K562 (cell line): Measurements from ENCODE around the gene HSD3B7. TPM values are rescaled to one million over a fixed set of nuclear protein-coding genes. Genes with fewer than 3 reads are reported as not detected.

Experiments
- ATAC-seq: fragments of 200-7000 bp; cut with Tn5 transposase; 3 replicates; pipeline ENCODE4 v1.9.1; 2020; ENCODE audit warnings: moderate library complexity
- BruUV-seq: library from RNA; stranded (reverse); fragments of 400-500 nt; replicated peaks from 2 replicates; lab custom pipeline; 2021; lab: Mats Ljungman, UMichigan
- CTCF ChIA-PET: fragments of 300-600 bp; formaldehyde crosslinking; extraction: SDS; loops from one replicate; lab custom pipeline; 2021; ENCODE audit warnings: low intra/inter-chr PET ratio; lab: Yijun Ruan, JAX
- POLR2A ChIA-PET: fragments of 300-600, 350-650 bp; sonication (Branson Sonifier 250); formaldehyde crosslinking; extraction: SDS; loops from one replicate; lab custom pipeline; 2021; ENCODE audit warnings: antibody characterized with exemption, inconsistent platforms; lab: Yijun Ruan, JAX
- DNase-seq, 4 experiments: peaks; one replicate each; pipeline versions ENCODE4 v3.0.0 to v3.0.0-alpha.2; 2011 to 2018; ENCODE audit warnings: low spot score in 3 of 4, mixed read lengths in 3 of 4; ENCODE audit errors: extremely low read depth in 1 of 4
- FAIRE-seq: peaks from 2 replicates; lab custom pipeline; 2011; peaks lifted over from hg19 to GRCh38; lab: Jason Lieb, UNC
- H2AFZ ChIP-seq: 2 replicates; pipeline ENCODE4 v1.6.0; 2011; ENCODE audit warnings: low read depth, low read length, control low read depth, inconsistent platforms
- H3K27ac ChIP-seq: fragments of 200-600 bp; 3 replicates; pipeline ENCODE4 v1.8.0; 2011; ENCODE audit warnings: low read depth, mild to moderate bottlenecking, control low read depth, inconsistent platforms, low read length, moderate library complexity, mixed read lengths; ENCODE audit errors: extremely low read depth
- H3K27me3 ChIP-seq, 2 experiments: fragments of 300-600 bp in 1 of 2; 2 replicates in 1 of 2; 3 replicates in 1 of 2; pipeline versions ENCODE4 v1.6.0 to v1.8.0; 2011; ENCODE audit warnings: inconsistent platforms in 2 of 2, low read length in 2 of 2, mild to moderate bottlenecking in 1 of 2, mixed read lengths in 1 of 2, moderate library complexity in 1 of 2; ENCODE audit not compliant: control insufficient read depth in 2 of 2, insufficient read depth in 2 of 2
- H3K36me3 ChIP-seq: fragments of 300-600 bp; 3 replicates; pipeline ENCODE4 v1.8.0; 2011; ENCODE audit warnings: mild to moderate bottlenecking, low read length, inconsistent platforms; ENCODE audit not compliant: control insufficient read depth, insufficient read depth
- H3K4me1 ChIP-seq, 2 experiments: fragments of 200-600 bp in 1 of 2; replicated peaks in 1 of 2; 2 replicates in 1 of 2; 3 replicates in 1 of 2; pipeline versions ENCODE4 v1.5.1 to v1.8.0; 2011; ENCODE audit warnings: inconsistent platforms in 2 of 2, low read length in 2 of 2, mild to moderate bottlenecking in 1 of 2, mixed read lengths in 1 of 2, moderate library complexity in 1 of 2; ENCODE audit not compliant: control insufficient read depth in 2 of 2, insufficient read depth in 2 of 2
- H3K4me2 ChIP-seq: 2 replicates; pipeline ENCODE4 v1.6.1; 2011; ENCODE audit warnings: low read length, control low read depth, inconsistent platforms, mixed read lengths; ENCODE audit not compliant: insufficient read depth
- H3K4me3 ChIP-seq: fragments of 200-600 bp; sonication (generic), shearing (Covaris generic); 2 replicates; pipeline ENCODE4 v1.5.1; 2016; ENCODE audit warnings: control low read depth, inconsistent platforms
- H3K79me2 ChIP-seq: fragments of 200-600 bp; 3 replicates; pipeline ENCODE4 v1.8.0; 2011; ENCODE audit warnings: low read length, inconsistent platforms; ENCODE audit not compliant: control insufficient read depth, insufficient read depth
- H3K9ac ChIP-seq, 2 experiments: 2 replicates each; pipeline versions ENCODE4 v1.6.0 to v1.6.1; 2011; ENCODE audit warnings: low read depth in 2 of 2, low read length in 2 of 2, control low read depth in 1 of 2, inconsistent platforms in 1 of 2, mild to moderate bottlenecking in 1 of 2, mixed read lengths in 1 of 2; ENCODE audit not compliant: insufficient read depth in 1 of 2
- H3K9me1 ChIP-seq: one replicate; pipeline ENCODE4 v1.6.0; 2011; ENCODE audit warnings: inconsistent platforms, mild to moderate bottlenecking, low read length, moderate library complexity; ENCODE audit not compliant: control insufficient read depth, insufficient read depth
- H3K9me3 ChIP-seq: replicated peaks from 2 replicates; pipeline ENCODE4 v1.5.1; 2011; ENCODE audit warnings: low read depth, low read length, inconsistent platforms; ENCODE audit not compliant: control insufficient read depth, insufficient read depth
- H4K20me1 ChIP-seq: replicated peaks from 2 replicates; pipeline ENCODE4 v1.6.1; 2011; ENCODE audit warnings: low read length, inconsistent platforms, mixed read lengths; ENCODE audit not compliant: control insufficient read depth, insufficient read depth
- CEBPB ChIP-seq: fragments of 450-650 bp; IDR thresholded peaks from 2 replicates; pipeline ENCODE4 v1.6.1; 2016; ENCODE audit warnings: missing genetic modification characterization, missing compliant biosample characterization
- KLF16 ChIP-seq: IDR thresholded peaks from 2 replicates; pipeline ENCODE4 v1.6.1; 2016; ENCODE audit warnings: antibody characterized with exemption
- ZNF224 ChIP-seq: sonication (generic); formaldehyde crosslinking; IDR thresholded peaks from 2 replicates; pipeline ENCODE4 v1.8.0; 2022; ENCODE audit warnings: mild to moderate bottlenecking, missing genetic modification reagents
- ZNF354B ChIP-seq: fragments of 250-450 bp; sonication (Bioruptor Pico); IDR thresholded peaks from 2 replicates; pipeline ENCODE4 v1.4.0; 2020
- WGBS: fragments of 100-300 bp; shearing (Covaris generic); methylation state at CpG from one replicate; pipeline ENCODE4 v1.1.6; 2016; ENCODE audit warnings: low coverage, mixed read lengths; ENCODE audit not compliant: insufficient coverage; ENCODE audit errors: missing lambda C conversion rate; 5-methylcytosine and 5-hydroxymethylcytosine counted together
- in situ Hi-C: fragments of 300-500 bp; cut with MboI; formaldehyde crosslinking; loops from 4 replicates; pipeline ENCODE4 v1.15.0; 2018; ENCODE audit warnings: inconsistent platforms, mixed read lengths
- intact Hi-C: fragments of 100-400 bp; cut with micrococcal nuclease; formaldehyde crosslinking; loops from 2 replicates; pipeline ENCODE4 v1.14.2; 2022
- polyA plus RNA-seq, 8 experiments: library from polyadenylated mRNA; depleted of rRNA in 4 of 8; stranded (reverse) in 5 of 8; unstranded in 3 of 8; fragments of >200 nt; fragmentation: Nextera tagmentation in 2 of 8; fragmentation: Illumina TruSeq in 1 of 8; extraction: Ambion mirVana in 2 of 8; extraction: Trizol in 1 of 8; gene quantifications; 2 replicates each; pipeline versions ENCODE4 v1.2.1 to v1.2.3, GENCODE V29; 2011 to 2014; ENCODE audit warnings: inconsistent platforms in 1 of 8, missing spikeins in 1 of 8
- total RNA-seq, 7 experiments: library from RNA; depleted of rRNA in 6 of 7; stranded (reverse); fragments of >200 nt in 6 of 7; fragmentation: Illumina TruSeq in 2 of 7; extraction: Trizol in 2 of 7; gene quantifications; 2 replicates each; pipeline versions ENCODE4 v1.2.1 to v1.2.3, GENCODE V29; 2011 to 2021; ENCODE audit warnings: low replicate concordance in 1 of 7

The HSD3B7 gene
- total and polyA plus RNA-seq, 9 of the 15 experiments (the other 6 are each of a cell fraction or from before 2014, with no cell fraction given): 5.4 to 49.1 (median 23.0) TPM

GRCh38 chr16:31000671-31001382, 15.8 kb downstream of the HSD3B7 start:
- BruUV-seq: no TSS peak
- in situ Hi-C loops: no loop called here
- Histone ChIP-seq H3K27me3 (no peaks in the 10 kb centered on the region), H3K9me3 (no peaks in the 10 kb centered on the region), H3K36me3 (no peaks in the 10 kb centered on the region), H3K27ac (no peak overlapping the region), H3K9me1 (no peaks in the 10 kb centered on the region), H3K79me2 (peaks cover 3% of the 10 kb centered on the region; the same call in 2 of the 3 replicates), H3K9ac (0 out of 4 replicates have a peak overlapping the region, but pooled peaks of 1 of the 2 experiments have one; percentile 7), H3K4me3 (no peak overlapping the region), H2AFZ (peak overlapping the region; percentile 28; the same call in 1 of the 2 replicates), H4K20me1 (no peaks in the 10 kb centered on the region), H3K4me1 (peaks cover 39 to 46% of the 10 kb centered on the region in 2 experiments), H3K4me2 (no peak overlapping the region)
- intact Hi-C loops: no loop called here
- 75% methylated on average over 19 of the region's 19 CpGs for WGBS
- ATAC-seq (no peak), DNase-seq (no peak), FAIRE-seq (no peak)
- TF ChIP-seq ZNF224 (CRISPR knock-in tag) (no peak), ZNF354B (CRISPR knock-in tag) (no peak), CEBPB (tag) (peak; percentile 54; the same call in 1 of the 2 replicates), KLF16 (no peak)
- CTCF ChIA-PET: interaction anchor here (0.7 kb wide), 1 partner anchor 459 kb away, joined by 3 read pairs; no protein-coding TSS in a partner anchor
- POLR2A ChIA-PET: interaction anchor here (1.0 to 1.1 kb wide), 2 partner anchors 179 to 180 kb away, joined by 5 read pairs; partner anchors contain the start of gene FUS
